Liver (tissue), 9 donors: ENCODE results near the gene EMCN. TPM values are rescaled to one million over a fixed set of nuclear protein-coding genes. Genes with fewer than 3 reads are reported as not detected.

ENCODE experiments used
- DNase-seq: peaks from one replicate; pipeline ENCODE4 v3.0.0-alpha.2; 2017; ENCODE audit warnings: low spot score
- H3K27ac ChIP-seq, 2 donors: one replicate each; pipeline ENCODE4 v1.7.0; 2013; ENCODE audit warnings: inconsistent platforms in 2 of 2, low read length in 2 of 2, control low read depth in 1 of 2, low read depth in 1 of 2, mild to moderate bottlenecking in 1 of 2
- H3K27me3 ChIP-seq, 4 donors: one replicate each; pipeline versions ENCODE4 v1.6.1 to v1.7.0; 2013; ENCODE audit warnings: low read length in 3 of 4, inconsistent platforms in 1 of 4, mild to moderate bottlenecking in 1 of 4, moderate library complexity in 1 of 4; ENCODE audit not compliant: control insufficient read depth in 4 of 4, insufficient read depth in 4 of 4
- H3K36me3 ChIP-seq, 4 donors: one replicate each; pipeline versions ENCODE4 v1.6.1 to v1.7.0; 2013; ENCODE audit warnings: low read length in 3 of 4, mild to moderate bottlenecking in 3 of 4, low read depth in 1 of 4, moderate library complexity in 1 of 4; ENCODE audit not compliant: control insufficient read depth in 4 of 4, insufficient read depth in 3 of 4
- H3K4me1 ChIP-seq, 4 donors: one replicate each; pipeline versions ENCODE4 v1.6.1 to v1.7.0; 2013; ENCODE audit warnings: low read length in 3 of 4, mild to moderate bottlenecking in 3 of 4, moderate library complexity in 1 of 4; ENCODE audit not compliant: control insufficient read depth in 4 of 4, insufficient read depth in 4 of 4
- H3K4me3 ChIP-seq, 3 donors: one replicate each; pipeline versions ENCODE4 v1.6.1 to v1.7.0; 2013; ENCODE audit warnings: low read length in 3 of 3, control low read depth in 1 of 3, low read depth in 1 of 3, mild to moderate bottlenecking in 1 of 3
- H3K9ac ChIP-seq, 2 donors: one replicate each; pipeline ENCODE4 v1.7.0; 2013; ENCODE audit warnings: low read length in 2 of 2, mild to moderate bottlenecking in 2 of 2, moderate library complexity in 2 of 2, control low read depth in 1 of 2, low read depth in 1 of 2
- H3K9me3 ChIP-seq, 4 donors: one replicate each; pipeline versions ENCODE4 v1.6.1 to v1.7.0; 2013; ENCODE audit warnings: low read length in 3 of 4; ENCODE audit not compliant: control insufficient read depth in 4 of 4
- EGR1 ChIP-seq, 2 donors: IDR thresholded peaks; 2 replicates each; pipeline ENCODE4 v1.6.1; 2016 to 2018; ENCODE audit warnings: antibody characterized with exemption in 2 of 2, low read depth in 2 of 2
- FOXA1 ChIP-seq: IDR thresholded peaks from 2 replicates; pipeline ENCODE4 v1.6.1; 2016; ENCODE audit warnings: antibody characterized with exemption
- GABPA ChIP-seq, 2 donors: IDR thresholded peaks in 1 of 2; conservative IDR thresholded peaks in 1 of 2; 2 replicates each; pipeline ENCODE4 v1.6.1; 2016; ENCODE audit warnings: antibody characterized with exemption in 2 of 2, mild to moderate bottlenecking in 1 of 2, moderate library complexity in 1 of 2
- HNF4A ChIP-seq, 2 donors: conservative IDR thresholded peaks; 2 replicates each; pipeline ENCODE4 v1.6.1; 2016; ENCODE audit warnings: antibody characterized with exemption in 2 of 2, mild to moderate bottlenecking in 2 of 2
- HNF4G ChIP-seq: IDR thresholded peaks from 2 replicates; pipeline ENCODE4 v1.6.1; 2016; ENCODE audit warnings: antibody characterized with exemption
- JUND ChIP-seq, 2 donors: IDR thresholded peaks; 2 replicates each; pipeline ENCODE4 v1.6.1; 2016; ENCODE audit warnings: antibody characterized with exemption in 2 of 2
- NR2F2 ChIP-seq: IDR thresholded peaks from 2 replicates; pipeline ENCODE4 v1.6.1; 2016; ENCODE audit warnings: antibody characterized with exemption
- RAD21 ChIP-seq, 2 donors: IDR thresholded peaks; 2 replicates each; pipeline ENCODE4 v1.6.1; 2016; ENCODE audit warnings: antibody characterized with exemption in 2 of 2, mild to moderate bottlenecking in 2 of 2
- RXRA ChIP-seq, 2 donors: IDR thresholded peaks; 2 replicates each; pipeline ENCODE4 v1.6.1; 2017 to 2018; ENCODE audit warnings: antibody characterized with exemption in 2 of 2, mild to moderate bottlenecking in 1 of 2
- SP1 ChIP-seq: IDR thresholded peaks from 2 replicates; pipeline ENCODE4 v1.6.1; 2018; ENCODE audit warnings: antibody characterized with exemption, mild to moderate bottlenecking
- TAF1 ChIP-seq: conservative IDR thresholded peaks from 2 replicates; pipeline ENCODE4 v1.6.1; 2016; ENCODE audit warnings: antibody characterized with exemption, mild to moderate bottlenecking
- YY1 ChIP-seq: IDR thresholded peaks from 2 replicates; pipeline ENCODE4 v1.6.1; 2016; ENCODE audit warnings: antibody characterized with exemption, mild to moderate bottlenecking
- WGBS: extraction: QIAGEN DNeasy Blood & Tissue Kit; methylation state at CpG from one replicate; pipeline ENCODE4 v1.1.7; 2013; 5-methylcytosine and 5-hydroxymethylcytosine counted together
- polyA plus RNA-seq, 2 donors: library from polyadenylated mRNA; stranded (reverse) in 1 of 2; unstranded in 1 of 2; fragments of 200-250 nt in 1 of 2; fragments of >200 nt in 1 of 2; fragmentation: Nextera tagmentation in 1 of 2; extraction: Ambion mirVana in 1 of 2; gene quantifications; one replicate each; pipeline versions ENCODE4 v1.2.1 to v1.2.3, GENCODE V29; 2013 to 2015
- total RNA-seq, 2 donors: library from RNA; depleted of rRNA; stranded (reverse); fragments of >200 nt; gene quantifications; one replicate each; pipeline ENCODE4 v1.2.3, GENCODE V29; 2014
- TF ChIP-seq, protein P1 (sequence below): fragments of 150-350 bp; IDR thresholded peaks from 2 replicates; pipeline ENCODE4 v1.5.1; 2017; ENCODE audit warnings: improper control_type of control experiment, low read depth, low read length; ENCODE audit not compliant: missing input control
- TF ChIP-seq, protein P2 (sequence below): IDR thresholded peaks from 2 replicates; pipeline ENCODE4 v1.6.1; 2016; ENCODE audit warnings: antibody characterized with exemption
- TF ChIP-seq, protein P3 (sequence below): IDR thresholded peaks from 2 replicates; pipeline ENCODE4 v1.6.1; 2016; ENCODE audit warnings: antibody characterized with exemption, mild to moderate bottlenecking
- TF ChIP-seq, protein P4 (sequence below): IDR thresholded peaks from 2 replicates; pipeline ENCODE4 v1.6.1; 2016; ENCODE audit warnings: antibody characterized with exemption
- TF ChIP-seq, protein P5 (sequence below): IDR thresholded peaks from 2 replicates; pipeline ENCODE4 v1.6.1; 2016; ENCODE audit warnings: antibody characterized with exemption
- donor health status: healthy.
- donor health status: healthy.
- donor health status: healthy.
- donor health status: healthy.
- donor health status: healthy.

EMCN gene
- total and polyA plus RNA-seq, 4 donors: 1.8 to 4.4 (median 2.5) TPM

GRCh38 chr4:100429616-100430015, 88.2 kb downstream of the EMCN start:
- no peaks in the 10 kb centered on the region for H3K9me3 ChIP-seq

DNA sequence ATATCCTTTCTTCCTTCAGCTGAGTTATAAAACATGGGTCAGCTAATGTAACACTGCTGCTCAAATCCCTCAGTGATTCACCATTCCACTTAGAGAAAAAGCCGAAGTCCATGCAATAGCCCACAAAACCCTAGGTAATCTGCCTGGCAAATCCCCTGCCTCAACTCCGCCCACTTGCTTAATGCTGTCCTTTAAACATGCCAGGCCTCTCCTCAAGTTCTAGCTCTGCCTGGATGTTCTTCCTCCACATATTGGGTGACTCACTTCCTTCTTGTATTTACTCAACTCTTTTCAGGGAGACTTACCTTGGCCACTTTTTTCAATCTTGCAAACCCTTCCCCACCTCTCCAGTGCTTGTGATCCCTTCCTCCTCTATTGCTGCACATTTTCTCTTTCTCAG, 89.8 kb downstream of the EMCN start:
- no peaks in the 10 kb centered on the region for H3K9me3 ChIP-seq
- H3K27me3 ChIP-seq: no peaks in the 10 kb centered on the region
- no peak overlapping the region for H3K9ac ChIP-seq
- no peaks in the 10 kb centered on the region for H3K36me3 ChIP-seq
- DNase-seq: no peak
- no peak overlapping the region for H3K27ac ChIP-seq
- no peak overlapping the region for H3K4me3 ChIP-seq
- no peak for TF ChIP-seq SP1
- TF ChIP-seq, protein P1, sequence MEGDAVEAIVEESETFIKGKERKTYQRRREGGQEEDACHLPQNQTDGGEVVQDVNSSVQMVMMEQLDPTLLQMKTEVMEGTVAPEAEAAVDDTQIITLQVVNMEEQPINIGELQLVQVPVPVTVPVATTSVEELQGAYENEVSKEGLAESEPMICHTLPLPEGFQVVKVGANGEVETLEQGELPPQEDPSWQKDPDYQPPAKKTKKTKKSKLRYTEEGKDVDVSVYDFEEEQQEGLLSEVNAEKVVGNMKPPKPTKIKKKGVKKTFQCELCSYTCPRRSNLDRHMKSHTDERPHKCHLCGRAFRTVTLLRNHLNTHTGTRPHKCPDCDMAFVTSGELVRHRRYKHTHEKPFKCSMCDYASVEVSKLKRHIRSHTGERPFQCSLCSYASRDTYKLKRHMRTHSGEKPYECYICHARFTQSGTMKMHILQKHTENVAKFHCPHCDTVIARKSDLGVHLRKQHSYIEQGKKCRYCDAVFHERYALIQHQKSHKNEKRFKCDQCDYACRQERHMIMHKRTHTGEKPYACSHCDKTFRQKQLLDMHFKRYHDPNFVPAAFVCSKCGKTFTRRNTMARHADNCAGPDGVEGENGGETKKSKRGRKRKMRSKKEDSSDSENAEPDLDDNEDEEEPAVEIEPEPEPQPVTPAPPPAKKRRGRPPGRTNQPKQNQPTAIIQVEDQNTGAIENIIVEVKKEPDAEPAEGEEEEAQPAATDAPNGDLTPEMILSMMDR: no peak
- no peak for TF ChIP-seq JUND (IDR thresholded peaks at IDR 0.05)
- TF ChIP-seq, protein P2, sequence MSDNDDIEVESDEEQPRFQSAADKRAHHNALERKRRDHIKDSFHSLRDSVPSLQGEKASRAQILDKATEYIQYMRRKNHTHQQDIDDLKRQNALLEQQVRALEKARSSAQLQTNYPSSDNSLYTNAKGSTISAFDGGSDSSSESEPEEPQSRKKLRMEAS: no peak
- TF ChIP-seq YY1: no peak
- TF ChIP-seq RAD21 (IDR thresholded peaks at IDR 0.05): no peak
- TF ChIP-seq RXRA (IDR thresholded peaks at IDR 0.05): no peak
- TF ChIP-seq NR2F2: no peak
- TF ChIP-seq, protein P3, sequence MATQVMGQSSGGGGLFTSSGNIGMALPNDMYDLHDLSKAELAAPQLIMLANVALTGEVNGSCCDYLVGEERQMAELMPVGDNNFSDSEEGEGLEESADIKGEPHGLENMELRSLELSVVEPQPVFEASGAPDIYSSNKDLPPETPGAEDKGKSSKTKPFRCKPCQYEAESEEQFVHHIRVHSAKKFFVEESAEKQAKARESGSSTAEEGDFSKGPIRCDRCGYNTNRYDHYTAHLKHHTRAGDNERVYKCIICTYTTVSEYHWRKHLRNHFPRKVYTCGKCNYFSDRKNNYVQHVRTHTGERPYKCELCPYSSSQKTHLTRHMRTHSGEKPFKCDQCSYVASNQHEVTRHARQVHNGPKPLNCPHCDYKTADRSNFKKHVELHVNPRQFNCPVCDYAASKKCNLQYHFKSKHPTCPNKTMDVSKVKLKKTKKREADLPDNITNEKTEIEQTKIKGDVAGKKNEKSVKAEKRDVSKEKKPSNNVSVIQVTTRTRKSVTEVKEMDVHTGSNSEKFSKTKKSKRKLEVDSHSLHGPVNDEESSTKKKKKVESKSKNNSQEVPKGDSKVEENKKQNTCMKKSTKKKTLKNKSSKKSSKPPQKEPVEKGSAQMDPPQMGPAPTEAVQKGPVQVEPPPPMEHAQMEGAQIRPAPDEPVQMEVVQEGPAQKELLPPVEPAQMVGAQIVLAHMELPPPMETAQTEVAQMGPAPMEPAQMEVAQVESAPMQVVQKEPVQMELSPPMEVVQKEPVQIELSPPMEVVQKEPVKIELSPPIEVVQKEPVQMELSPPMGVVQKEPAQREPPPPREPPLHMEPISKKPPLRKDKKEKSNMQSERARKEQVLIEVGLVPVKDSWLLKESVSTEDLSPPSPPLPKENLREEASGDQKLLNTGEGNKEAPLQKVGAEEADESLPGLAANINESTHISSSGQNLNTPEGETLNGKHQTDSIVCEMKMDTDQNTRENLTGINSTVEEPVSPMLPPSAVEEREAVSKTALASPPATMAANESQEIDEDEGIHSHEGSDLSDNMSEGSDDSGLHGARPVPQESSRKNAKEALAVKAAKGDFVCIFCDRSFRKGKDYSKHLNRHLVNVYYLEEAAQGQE: no peak
- TF ChIP-seq GABPA (IDR thresholded peaks at IDR 0.05 in 1 of 2, conservative IDR thresholded peaks at IDR 0.05 in 1 of 2): no peak
- no peak for TF ChIP-seq FOXA1
- TF ChIP-seq, protein P4, sequence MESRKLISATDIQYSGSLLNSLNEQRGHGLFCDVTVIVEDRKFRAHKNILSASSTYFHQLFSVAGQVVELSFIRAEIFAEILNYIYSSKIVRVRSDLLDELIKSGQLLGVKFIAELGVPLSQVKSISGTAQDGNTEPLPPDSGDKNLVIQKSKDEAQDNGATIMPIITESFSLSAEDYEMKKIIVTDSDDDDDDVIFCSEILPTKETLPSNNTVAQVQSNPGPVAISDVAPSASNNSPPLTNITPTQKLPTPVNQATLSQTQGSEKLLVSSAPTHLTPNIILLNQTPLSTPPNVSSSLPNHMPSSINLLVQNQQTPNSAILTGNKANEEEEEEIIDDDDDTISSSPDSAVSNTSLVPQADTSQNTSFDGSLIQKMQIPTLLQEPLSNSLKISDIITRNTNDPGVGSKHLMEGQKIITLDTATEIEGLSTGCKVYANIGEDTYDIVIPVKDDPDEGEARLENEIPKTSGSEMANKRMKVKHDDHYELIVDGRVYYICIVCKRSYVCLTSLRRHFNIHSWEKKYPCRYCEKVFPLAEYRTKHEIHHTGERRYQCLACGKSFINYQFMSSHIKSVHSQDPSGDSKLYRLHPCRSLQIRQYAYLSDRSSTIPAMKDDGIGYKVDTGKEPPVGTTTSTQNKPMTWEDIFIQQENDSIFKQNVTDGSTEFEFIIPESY: no peak
- no peak for TF ChIP-seq EGR1 (IDR thresholded peaks at IDR 0.05; ENCODE audit: low read depth in 2 of 2)
- WGBS: 87% methylated on average over 2 of the region's 2 CpGs
- H3K4me1 ChIP-seq: peaks cover 0 to 4% (median 0%) of the 10 kb centered on the region in 4 donors

More at GRCh38 chr4:100429616-100430015, 88.2 kb downstream of the EMCN start:
- Histone ChIP-seq H3K4me3 (no peak overlapping the region), H3K4me1 (peaks cover 0 to 4% (median 0%) of the 10 kb centered on the region in 4 donors), H3K27ac (no peak overlapping the region), H3K9ac (no peak overlapping the region), H3K36me3 (no peaks in the 10 kb centered on the region), H3K27me3 (no peaks in the 10 kb centered on the region)
- TF ChIP-seq TAF1 (no peak), HNF4G (no peak), SP1 (no peak), HNF4A (conservative IDR thresholded peaks at IDR 0.05) (no peak)
- TF ChIP-seq, protein P3: no peak
- TF ChIP-seq, protein P5, sequence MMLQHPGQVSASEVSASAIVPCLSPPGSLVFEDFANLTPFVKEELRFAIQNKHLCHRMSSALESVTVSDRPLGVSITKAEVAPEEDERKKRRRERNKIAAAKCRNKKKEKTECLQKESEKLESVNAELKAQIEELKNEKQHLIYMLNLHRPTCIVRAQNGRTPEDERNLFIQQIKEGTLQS: no peak
- TF ChIP-seq, protein P2: no peak
- no peak for DNase-seq
- WGBS: 88% methylated on average over 1 of the region's 1 CpG
